AG04450 (cell line): ENCODE measurements around the gene ASCC1. TPM values are rescaled to one million over a fixed set of nuclear protein-coding genes. Genes with fewer than 3 reads are reported as not detected.
A peak's percentile ranks its signal among the peaks of the same experiment; 100 is the strongest.

Experiments
- CTCF ChIA-PET: fragments of 300-600, 350-600 bp; formaldehyde crosslinking; extraction: SDS; loops from one replicate; lab custom pipeline; 2022; ENCODE audit warnings: antibody characterized with exemption, inconsistent platforms; lab: Charles Lee
- POLR2A ChIA-PET: fragments of 350-600 bp; formaldehyde crosslinking; extraction: SDS; loops from one replicate; lab custom pipeline; 2021; ENCODE audit warnings: antibody characterized with exemption, inconsistent platforms; lab: Yijun Ruan, JAX
- DNase-seq: peaks from one replicate; pipeline ENCODE4 v3.0.0-alpha.2; 2011; ENCODE audit warnings: low read depth, low spot score
- H3K27ac ChIP-seq: one replicate; pipeline ENCODE4 v1.5.1; 2012; ENCODE audit warnings: low read depth, low read length, control low read depth
- H3K27me3 ChIP-seq: one replicate; pipeline ENCODE4 v1.6.0; 2012; ENCODE audit warnings: low read length; ENCODE audit not compliant: control insufficient read depth, insufficient read depth
- H3K4me3 ChIP-seq: 2 replicates; pipeline ENCODE4 v1.5.1; 2011; ENCODE audit warnings: mild to moderate bottlenecking, low read depth, low read length, control low read depth
- H3K9me3 ChIP-seq: 2 replicates; pipeline ENCODE4 v1.5.1; 2012; ENCODE audit warnings: low read length; ENCODE audit not compliant: control insufficient read depth, insufficient read depth
- CTCF ChIP-seq: IDR thresholded peaks from 2 replicates; pipeline ENCODE4 v1.5.1; 2011; ENCODE audit warnings: low read depth, low read length, control low read depth, inconsistent platforms
- polyA plus RNA-seq: library from polyadenylated mRNA; depleted of rRNA; stranded (reverse); fragments of >200 nt; gene quantifications from 2 replicates; pipeline ENCODE4 v1.2.3, GENCODE V29; 2011

ASCC1 gene
- polyA plus RNA-seq, 1 experiment, result 43.7 TPM

GRCh38 chr10:72087969-72088888 is 127.8 kb downstream of the ASCC1 start, which contains the start of gene SPOCK2:
SPOCK2 (minus strand) TSS chr10:72088551; CDS start chr10:72088328, 223 bp downstream.
- peak within 1 kb of the TSS; percentile 34 for H3K4me3 ChIP-seq
- no peak within 1 kb of the TSS for H3K27ac ChIP-seq
- DNase-seq, result no peak
- H3K9me3 ChIP-seq, result no peaks in the 10 kb centered on the region; the same call in 1 of the 2 replicates
- CTCF ChIA-PET, result interaction anchor here (0.6 to 3.4 kb wide), 5 partner anchors 19 to 192 kb away, joined by 3 to 12 read pairs (median 4); no protein-coding TSS in a partner anchor
- POLR2A ChIA-PET, result interaction anchor here (0.6 kb wide), 1 partner anchor 124 kb away, joined by 3 read pairs; the partner anchor contains the start of gene CHST3
- no peak for TF ChIP-seq CTCF
- peaks cover 51% of the 10 kb centered on the region for H3K27me3 ChIP-seq

- no peaks in the 10 kb centered on the region; the same call in 1 of the 2 replicates for H3K9me3 ChIP-seq
- POLR2A ChIA-PET, result interaction anchor here (0.7 kb wide), 1 partner anchor 20 kb away, joined by 3 read pairs; no protein-coding TSS in a partner anchor
- H3K27ac ChIP-seq, result no peak overlapping the region
- no peak for TF ChIP-seq CTCF
- H3K4me3 ChIP-seq, result 0 out of 2 replicates have a peak overlapping the region, but pooled peaks have one; percentile 10
- peaks cover 55% of the 10 kb centered on the region for H3K27me3 ChIP-seq
- CTCF ChIA-PET, result interaction anchor here (0.6 to 3.4 kb wide), 2 partner anchors 136 to 191 kb away, joined by 4 to 12 read pairs; no protein-coding TSS in a partner anchor
- DNase-seq, result no peak
These were observed 128.6 kb downstream of the ASCC1 start for GRCh38 chr10:72087392-72087968.

GRCh38 chr10:72086466-72087391 is 129.3 kb downstream of the ASCC1 start:
- POLR2A ChIA-PET, result interaction anchor here (0.7 kb wide), 1 partner anchor 20 kb away, joined by 3 read pairs; no protein-coding TSS in a partner anchor
- DNase-seq, result no peak
- Histone ChIP-seq H3K27ac (no peak overlapping the region), H3K4me3 (no peak overlapping the region), H3K27me3 (peaks cover 55% of the 10 kb centered on the region), H3K9me3 (no peaks in the 10 kb centered on the region; the same call in 1 of the 2 replicates)
- no peak for TF ChIP-seq CTCF
- CTCF ChIA-PET, result no interaction called here

GRCh38 chr10:72085864-72086465 is 130.1 kb downstream of the ASCC1 start:
- Histone ChIP-seq H3K9me3 (no peaks in the 10 kb centered on the region; the same call in 1 of the 2 replicates), H3K4me3 (no peak overlapping the region), H3K27me3 (peaks cover 58% of the 10 kb centered on the region), H3K27ac (no peak overlapping the region)
- ChIA-PET CTCF (interaction anchor here (0.7 kb wide), 1 partner anchor 19 kb away, joined by 3 read pairs; no protein-coding TSS in a partner anchor), POLR2A (no interaction called here)
- DNase-seq, result no peak
- no peak for TF ChIP-seq CTCF
